ENCODE results near the gene ROR2.

DNA sequence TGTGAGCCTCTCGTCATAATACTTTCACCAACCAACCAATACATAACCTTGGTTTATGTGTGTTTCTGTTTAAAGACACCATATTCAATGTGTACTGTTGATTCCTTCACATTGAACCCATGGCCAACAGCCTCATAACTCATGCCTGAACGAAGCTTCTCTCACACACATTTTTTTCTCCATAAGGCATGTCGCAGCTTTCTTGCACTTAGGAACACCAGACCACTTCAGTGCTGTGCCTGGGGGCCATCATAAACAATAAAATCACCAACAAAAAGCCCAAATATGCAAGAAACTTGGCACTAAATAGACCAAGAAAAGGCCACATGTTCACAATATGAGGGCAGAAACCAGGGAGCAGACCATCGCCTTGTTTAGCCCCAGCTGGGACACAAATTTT, 192.2 kb downstream of the ROR2 start:
- TF ChIP-seq, protein P1, sequence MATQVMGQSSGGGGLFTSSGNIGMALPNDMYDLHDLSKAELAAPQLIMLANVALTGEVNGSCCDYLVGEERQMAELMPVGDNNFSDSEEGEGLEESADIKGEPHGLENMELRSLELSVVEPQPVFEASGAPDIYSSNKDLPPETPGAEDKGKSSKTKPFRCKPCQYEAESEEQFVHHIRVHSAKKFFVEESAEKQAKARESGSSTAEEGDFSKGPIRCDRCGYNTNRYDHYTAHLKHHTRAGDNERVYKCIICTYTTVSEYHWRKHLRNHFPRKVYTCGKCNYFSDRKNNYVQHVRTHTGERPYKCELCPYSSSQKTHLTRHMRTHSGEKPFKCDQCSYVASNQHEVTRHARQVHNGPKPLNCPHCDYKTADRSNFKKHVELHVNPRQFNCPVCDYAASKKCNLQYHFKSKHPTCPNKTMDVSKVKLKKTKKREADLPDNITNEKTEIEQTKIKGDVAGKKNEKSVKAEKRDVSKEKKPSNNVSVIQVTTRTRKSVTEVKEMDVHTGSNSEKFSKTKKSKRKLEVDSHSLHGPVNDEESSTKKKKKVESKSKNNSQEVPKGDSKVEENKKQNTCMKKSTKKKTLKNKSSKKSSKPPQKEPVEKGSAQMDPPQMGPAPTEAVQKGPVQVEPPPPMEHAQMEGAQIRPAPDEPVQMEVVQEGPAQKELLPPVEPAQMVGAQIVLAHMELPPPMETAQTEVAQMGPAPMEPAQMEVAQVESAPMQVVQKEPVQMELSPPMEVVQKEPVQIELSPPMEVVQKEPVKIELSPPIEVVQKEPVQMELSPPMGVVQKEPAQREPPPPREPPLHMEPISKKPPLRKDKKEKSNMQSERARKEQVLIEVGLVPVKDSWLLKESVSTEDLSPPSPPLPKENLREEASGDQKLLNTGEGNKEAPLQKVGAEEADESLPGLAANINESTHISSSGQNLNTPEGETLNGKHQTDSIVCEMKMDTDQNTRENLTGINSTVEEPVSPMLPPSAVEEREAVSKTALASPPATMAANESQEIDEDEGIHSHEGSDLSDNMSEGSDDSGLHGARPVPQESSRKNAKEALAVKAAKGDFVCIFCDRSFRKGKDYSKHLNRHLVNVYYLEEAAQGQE (IDR thresholded peaks at IDR 0.05; ENCODE audit: unreplicated experiment) = no peak
- TF ChIP-seq, protein P2, sequence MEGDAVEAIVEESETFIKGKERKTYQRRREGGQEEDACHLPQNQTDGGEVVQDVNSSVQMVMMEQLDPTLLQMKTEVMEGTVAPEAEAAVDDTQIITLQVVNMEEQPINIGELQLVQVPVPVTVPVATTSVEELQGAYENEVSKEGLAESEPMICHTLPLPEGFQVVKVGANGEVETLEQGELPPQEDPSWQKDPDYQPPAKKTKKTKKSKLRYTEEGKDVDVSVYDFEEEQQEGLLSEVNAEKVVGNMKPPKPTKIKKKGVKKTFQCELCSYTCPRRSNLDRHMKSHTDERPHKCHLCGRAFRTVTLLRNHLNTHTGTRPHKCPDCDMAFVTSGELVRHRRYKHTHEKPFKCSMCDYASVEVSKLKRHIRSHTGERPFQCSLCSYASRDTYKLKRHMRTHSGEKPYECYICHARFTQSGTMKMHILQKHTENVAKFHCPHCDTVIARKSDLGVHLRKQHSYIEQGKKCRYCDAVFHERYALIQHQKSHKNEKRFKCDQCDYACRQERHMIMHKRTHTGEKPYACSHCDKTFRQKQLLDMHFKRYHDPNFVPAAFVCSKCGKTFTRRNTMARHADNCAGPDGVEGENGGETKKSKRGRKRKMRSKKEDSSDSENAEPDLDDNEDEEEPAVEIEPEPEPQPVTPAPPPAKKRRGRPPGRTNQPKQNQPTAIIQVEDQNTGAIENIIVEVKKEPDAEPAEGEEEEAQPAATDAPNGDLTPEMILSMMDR (conservative IDR thresholded peaks at IDR 0.05; ENCODE audit: low read depth in 2 of 2) = no peak
- TF ChIP-seq EZH2 (IDR thresholded peaks at IDR 0.05; ENCODE audit: low read depth, unreplicated experiment) (no peak), POLR2AphosphoS5 (IDR thresholded peaks at IDR 0.05; ENCODE audit: low read depth) (no peak), STAT1 (IDR thresholded peaks at IDR 0.05; ENCODE audit: unreplicated experiment) (no peak)
- TF ChIP-seq, protein P3, sequence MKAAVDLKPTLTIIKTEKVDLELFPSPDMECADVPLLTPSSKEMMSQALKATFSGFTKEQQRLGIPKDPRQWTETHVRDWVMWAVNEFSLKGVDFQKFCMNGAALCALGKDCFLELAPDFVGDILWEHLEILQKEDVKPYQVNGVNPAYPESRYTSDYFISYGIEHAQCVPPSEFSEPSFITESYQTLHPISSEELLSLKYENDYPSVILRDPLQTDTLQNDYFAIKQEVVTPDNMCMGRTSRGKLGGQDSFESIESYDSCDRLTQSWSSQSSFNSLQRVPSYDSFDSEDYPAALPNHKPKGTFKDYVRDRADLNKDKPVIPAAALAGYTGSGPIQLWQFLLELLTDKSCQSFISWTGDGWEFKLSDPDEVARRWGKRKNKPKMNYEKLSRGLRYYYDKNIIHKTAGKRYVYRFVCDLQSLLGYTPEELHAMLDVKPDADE (IDR thresholded peaks at IDR 0.05) = no peak

Data from GM23338 (cell line).